ENCODE measurements around the gene STPG1.

Gene STPG1

DNA sequence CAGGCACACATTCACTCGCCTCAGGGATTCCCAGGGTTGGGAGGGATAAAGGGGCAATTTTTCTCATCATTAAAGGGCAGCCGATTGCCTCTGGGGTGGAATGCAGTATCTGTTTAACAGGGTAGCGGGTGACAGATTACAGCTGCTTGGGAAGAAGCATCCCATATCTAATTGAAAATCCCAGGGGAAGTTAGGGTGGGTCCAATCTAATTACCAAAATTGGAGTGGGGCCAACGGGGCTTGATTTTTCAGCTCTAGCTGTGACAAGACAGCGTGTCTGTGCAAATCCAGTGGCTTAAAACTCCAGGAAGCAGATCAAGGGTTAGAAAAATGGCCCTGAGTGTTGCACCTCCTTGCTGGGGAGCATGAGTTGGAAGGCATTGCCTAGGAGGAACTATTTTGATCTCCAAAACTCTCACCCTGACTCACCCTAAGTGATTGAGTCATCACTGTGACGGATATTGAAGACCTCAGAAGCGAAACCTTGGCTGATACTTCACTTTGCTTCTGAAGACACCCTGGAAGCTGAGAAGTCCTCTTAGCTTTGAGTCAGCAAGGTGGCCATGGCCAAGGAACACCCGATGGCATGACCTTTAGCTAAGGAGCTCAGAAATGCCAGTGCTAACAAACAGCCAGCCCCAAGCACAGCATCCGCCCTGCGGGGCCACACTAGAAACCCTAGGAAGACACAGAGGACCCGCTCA, 48.5 kb downstream of the STPG1 start:
- DNase-seq, result no peak

- no peak for DNase-seq
These were observed 49.0 kb downstream of the STPG1 start for GRCh38 chr1:24364605-24364974.

DNA sequence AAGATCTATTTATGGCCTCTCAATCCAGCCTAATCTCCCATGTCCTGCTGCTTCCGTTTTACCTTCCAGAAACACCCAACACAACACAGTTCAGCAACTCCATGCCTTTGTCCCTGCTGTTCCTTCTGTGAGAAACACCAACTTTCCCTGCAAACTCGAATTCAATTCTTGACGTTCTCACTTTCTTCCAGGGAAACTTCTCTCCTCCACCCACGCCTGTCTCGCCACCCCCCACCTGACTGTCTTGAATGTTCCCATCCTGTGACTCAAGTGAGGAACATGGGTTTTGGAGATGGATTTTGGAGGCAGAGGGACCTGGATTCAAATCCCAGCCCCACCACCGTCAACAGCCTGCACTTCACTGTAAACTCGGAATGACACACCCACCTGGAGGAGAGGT, 49.6 kb downstream of the STPG1 start:
- no peak for DNase-seq

DNA sequence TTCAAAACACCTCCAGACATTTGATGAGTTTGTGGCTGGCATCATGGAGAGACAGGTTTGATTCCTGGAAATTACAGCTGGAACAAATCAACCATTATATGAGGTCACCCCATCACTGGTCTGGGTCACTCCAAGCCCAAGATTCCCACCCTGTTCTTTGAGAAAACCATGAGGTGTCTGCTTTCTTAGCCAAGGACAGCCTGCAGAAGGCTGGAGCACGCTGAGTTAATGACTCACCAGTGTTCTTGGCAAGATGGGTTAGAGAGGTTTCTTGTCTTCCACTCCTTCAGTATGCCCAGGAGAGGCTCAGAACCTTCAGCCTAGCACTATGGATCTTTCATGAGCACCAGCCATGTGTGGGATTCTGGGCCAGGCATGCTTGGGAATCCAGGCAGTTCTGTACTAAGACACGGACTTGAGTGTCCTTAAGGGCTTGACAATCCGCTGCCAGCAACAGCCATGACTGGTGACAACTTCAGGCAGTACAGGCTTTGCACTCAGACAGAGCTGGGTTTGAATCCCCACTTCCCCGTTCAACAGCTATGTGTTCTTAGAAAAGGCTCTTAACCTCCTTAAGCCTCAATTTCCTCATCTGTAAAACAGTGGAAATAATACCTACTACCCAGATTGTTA, 50.5 kb downstream of the STPG1 start:
- no peak for DNase-seq

- no peak for DNase-seq
These were observed 51.2 kb downstream of the STPG1 start for GRCh38 chr1:24362396-24362795.

DNA sequence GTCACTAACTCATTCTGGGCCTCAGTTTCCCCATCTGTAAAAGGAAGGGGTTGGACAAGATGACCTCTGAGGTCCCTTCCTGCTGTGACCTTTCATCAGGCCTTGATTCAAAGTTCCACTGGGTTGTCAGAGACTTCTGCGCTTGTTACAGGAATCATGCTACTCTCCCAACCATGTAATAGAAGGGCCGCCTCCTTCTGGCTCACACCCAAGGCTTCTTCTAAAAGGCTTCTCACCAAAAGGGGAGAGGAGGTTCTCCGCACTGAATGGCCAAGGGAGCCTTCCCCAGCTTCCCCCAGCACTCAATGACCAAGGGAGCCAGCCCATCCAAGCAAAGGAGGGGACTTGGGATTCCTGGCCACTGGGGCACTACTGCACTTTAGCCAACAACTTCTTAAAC, 51.8 kb downstream of the STPG1 start:
- DNase-seq, result no peak

DNA sequence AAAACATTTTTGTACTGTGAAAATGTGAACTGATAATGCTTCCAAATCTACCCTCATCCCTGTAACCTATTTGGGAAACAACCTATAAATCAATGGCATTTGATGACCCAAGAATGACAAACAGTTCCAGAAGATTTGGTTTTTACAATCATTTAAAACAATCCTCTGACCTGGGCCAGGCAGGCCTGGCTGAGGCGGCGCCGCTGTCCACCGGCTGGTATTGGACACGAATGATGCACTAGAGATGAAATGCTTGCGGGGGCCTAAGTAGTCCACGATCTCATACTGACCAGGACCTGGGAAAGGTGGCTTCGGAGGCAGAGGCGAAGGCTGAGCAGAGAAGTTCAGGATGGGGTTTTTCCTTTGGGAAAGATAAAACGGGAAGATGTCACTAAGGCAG, 52.9 kb downstream of the STPG1 start:
- no peak for DNase-seq

DNA sequence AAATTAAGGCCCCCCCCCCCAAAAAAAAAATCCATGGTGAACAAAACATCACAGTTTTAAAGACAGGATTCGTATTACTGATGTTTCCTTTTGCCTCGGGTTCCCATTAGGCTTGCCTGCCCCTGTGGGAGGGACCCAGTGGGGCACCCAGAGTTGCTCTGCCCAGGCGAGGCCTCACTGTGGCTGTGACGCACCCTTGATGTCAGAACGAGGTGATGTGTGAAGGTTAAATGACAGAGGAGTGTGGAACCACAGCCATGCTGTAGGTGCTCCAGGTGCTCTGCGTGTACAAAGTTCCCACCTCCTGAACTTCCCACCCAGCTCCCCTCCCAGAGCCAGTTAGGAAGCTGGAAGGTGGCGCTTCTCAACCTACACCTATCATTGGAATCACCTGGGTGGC, 56.5 kb downstream of the STPG1 start:
- no peak for DNase-seq

GRCh38 chr1:24355466-24355865, 58.1 kb downstream of the STPG1 start:
- no peak for DNase-seq

GRCh38 chr1:24353292-24353891, 60.2 kb downstream of the STPG1 start:
- DNase-seq, result no peak

DNA sequence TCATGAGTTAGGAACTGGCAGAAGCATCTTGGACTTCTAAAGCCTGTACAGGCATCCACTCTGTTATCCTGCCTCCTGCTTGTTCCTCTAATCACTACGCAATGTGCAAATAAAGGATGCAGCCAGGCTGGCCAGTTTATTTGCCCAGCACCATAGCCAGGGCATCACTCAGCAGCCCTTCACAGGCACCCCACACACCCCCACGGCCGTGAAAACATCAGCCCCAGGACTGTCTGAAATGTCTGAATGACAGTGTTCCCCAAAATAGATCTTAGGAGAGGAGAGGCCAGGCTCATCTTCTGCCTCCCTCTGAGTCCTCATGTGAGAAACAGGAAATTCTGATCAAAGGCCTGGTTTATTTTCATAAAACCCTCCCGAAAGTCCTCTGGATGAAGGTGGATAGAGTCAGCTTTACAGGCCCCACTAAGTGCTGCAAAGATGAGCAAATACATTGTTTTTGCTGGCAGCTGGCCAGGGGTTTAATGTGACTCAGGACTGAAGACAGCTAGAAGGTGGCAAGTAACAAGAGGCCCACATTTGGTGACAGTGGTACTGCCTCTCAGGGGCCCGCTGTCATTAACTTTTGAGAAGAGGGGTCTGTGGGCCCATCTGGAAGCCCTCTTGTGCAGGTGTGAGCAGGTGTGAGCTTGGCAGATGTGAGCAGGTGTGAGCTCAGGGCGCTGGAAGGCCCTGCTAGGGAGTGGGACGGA, 61.5 kb downstream of the STPG1 start:
- DNase-seq, result no peak

GRCh38 chr1:24351247-24351646, 62.3 kb downstream of the STPG1 start:
- no peak for DNase-seq

DNA sequence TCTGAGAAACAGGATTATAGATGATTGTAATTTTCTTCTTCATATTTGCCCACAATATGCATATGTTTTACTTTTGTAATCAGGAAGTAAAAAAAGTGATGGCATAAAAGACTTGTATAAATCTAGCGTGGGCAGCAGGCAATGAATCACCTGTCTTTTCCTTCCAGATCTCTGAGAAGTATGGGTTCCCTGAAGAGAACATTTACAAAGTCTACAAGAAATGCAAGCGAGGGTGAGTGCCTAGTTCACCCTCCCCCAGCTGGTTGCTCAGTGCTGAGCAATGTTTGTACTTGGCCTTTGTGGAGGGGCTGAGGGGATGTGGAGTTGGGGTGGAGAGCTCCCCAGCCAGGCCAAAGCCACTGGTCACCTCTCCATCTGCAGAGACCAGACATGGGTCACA, 63.7 kb downstream of the STPG1 start:
- no peak for DNase-seq

- DNase-seq, result no peak
These were observed 65.4 kb downstream of the STPG1 start for GRCh38 chr1:24348196-24348595.

DNA sequence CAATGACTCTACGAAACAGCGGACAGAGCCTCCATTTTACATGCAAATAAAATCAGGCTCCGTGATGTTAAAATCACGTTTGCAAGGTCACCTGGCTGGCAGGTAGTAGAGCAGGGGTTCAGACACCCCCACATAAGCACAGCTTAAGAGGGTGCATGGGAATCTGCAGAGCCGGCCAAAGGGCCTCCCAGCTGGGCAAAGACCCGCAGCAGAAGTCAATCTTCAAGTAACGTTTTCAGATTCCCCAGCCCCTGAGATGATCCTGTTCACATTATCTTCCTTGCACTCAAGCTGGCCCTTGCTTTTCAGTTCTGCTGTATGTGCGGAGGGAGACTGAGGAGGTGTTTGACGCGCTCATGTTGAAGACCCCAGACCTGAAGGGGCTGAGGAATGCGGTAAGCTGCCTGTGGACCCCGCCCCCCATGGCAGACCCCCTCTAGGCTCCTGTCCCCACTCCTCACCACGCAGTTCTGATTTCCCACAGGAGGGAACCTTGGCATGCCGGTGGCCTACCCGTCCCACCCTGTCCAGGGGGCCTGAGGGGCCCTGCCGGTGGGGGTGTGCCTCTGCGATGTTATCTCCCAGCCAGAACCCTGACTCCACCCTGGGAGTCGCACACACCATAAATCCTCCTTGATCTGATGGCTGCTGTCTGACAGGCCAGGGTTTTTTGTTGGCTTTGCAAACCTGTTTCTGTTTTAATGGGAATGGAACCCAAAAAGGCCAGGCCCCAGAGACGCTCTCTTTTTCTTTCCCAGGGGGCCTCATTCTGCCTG, 66.2 kb downstream of the STPG1 start:
- no peak for DNase-seq

DNA sequence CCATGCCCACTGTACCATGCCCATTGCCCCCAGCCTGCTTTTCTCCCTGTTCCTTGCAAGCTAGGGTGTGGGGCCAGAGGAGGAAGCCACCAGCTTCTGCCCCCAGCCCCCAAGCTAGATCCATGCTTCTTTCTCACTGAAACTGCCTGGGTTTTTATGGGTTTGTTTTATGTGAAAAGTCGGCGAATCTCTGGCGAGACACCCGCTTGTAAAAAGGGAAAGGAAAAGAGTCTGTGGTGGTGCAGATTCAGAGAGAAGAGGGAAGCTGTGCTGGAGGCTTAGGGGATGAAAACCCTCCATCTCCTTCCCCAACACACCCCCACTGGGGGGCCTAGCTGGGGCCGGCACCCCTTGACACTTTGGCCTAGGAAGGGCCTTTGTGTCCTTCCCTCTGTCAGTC, 68.2 kb downstream of the STPG1 start:
- no peak for DNase-seq

GRCh38 chr1:24344090-24344742, 69.4 kb downstream of the STPG1 start:
- DNase-seq, result no peak

DNA sequence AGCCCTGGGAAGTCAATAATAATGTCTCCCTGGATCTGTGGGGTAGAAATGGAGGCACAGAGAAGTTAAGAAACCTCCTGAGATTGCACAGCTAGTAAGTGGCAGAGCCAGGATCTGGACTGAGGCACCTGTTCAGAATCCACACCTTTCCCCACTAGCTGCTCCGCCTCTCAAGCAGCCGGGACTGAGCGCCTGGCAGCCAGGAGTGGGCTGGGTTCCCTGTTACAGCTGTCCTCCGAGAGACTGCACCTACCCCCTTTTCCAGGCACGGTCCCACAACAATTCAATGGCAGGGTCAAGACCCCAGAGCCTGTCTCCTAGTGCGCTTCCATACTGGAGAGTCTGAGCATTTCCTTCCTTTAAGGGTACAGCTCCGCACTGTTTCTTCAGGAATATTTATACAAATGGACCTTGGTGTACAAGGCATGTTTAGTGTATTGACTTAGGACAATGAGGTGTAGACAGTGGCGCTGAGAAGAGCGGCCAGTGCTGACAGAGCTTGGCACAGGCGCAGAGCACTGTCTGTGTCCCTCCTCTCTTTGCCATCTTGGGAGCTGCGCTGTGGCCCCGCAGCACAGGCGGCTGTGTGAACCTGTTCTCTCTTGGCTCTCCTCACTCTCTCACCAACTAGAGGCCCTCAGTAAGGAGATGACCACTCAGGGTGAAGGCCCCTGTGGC, 70.0 kb downstream of the STPG1 start:
- DNase-seq, result no peak

DNA sequence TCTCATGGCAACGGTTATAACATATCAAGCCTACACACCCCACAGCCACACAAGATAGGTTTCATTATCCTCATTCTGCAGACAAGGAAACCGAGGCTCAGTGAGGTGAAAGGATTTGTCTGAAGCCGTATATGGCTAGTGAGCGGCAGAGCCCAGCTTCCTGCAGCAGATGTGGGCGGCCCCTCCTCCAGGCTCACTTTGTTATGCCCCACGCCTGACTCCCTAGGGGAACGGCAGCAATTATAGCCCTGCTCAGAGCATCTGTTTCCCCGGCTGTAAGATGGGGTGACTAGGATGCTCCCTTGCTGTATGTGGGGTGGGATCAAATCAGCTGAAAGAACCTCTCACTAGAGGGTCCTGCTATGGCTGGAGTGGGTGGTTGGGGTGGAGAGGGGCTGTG, 72.3 kb downstream of the STPG1 start:
- no peak for DNase-seq

DNA sequence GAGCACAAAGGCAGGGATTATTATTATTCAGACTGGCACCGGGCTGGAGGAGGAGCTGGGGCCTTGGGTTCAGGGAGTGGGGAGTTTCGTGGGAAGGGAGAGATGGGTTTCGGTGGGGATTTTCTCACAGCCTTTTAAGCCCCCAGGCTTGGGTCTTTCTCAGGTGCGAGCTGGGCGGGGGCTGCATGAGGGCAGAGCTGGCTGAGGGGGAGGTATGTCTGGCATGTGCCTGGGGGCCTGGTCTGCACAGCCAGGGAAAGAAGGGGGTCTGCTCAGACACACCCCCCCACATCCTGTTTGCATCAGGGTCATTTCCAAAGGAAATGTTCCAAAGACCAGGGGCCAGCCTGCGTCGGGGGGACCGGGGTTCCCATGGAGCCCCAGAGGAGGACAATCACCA, 72.8 kb downstream of the STPG1 start:
- no peak for DNase-seq

DNA sequence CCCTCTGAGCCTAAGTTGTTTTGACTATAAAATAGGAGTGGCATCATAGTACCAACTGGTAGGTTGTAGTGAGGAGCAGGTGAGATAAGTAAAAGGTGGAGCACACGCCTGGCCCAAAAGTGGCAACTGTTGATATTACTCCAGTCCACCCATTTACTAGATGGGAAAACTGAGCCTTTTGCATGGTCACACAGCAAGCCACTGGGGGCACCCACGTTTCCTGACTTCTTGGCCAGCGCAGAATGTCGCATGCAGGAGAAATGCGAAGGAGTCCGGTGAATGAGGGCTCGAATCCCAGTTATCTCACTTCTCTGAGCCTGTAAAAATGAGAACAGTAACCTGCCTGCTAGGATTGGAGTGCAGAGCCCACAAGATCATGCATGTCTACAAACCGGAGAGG, 73.6 kb downstream of the STPG1 start:
- no peak for DNase-seq

DNA sequence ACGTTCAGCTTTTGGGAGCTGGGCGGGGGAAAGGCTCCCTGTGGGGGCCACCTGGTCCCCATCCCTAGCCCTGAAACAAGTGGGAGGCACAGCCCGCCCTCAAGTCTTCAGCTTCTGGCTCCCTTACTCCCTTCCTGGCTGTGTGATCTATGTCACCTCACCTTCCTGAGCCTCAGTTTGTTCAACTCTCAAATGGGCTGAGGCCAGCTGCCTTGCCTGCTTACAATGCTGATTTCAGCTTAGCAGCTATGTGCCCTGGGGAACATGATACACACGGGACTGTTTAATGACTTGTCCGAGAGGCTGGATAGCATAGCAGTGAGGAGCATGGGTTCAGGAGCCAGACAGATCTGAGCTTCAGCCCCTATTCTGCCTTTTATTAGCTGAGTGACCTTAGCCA, 75.1 kb downstream of the STPG1 start:
- DNase-seq, result no peak
